ENCODE measurements around the gene PRKCG. TPM values are rescaled to one million over a fixed set of nuclear protein-coding genes. Genes with fewer than 3 reads are reported as not detected.
"Not testable (repeated sequence)": the region's sequence is repeated elsewhere in the genome, so short reads cannot be mapped to it uniquely, and the experiment has no call there.

The PRKCG gene
- total RNA-seq, 1 donor from 2014 or later = 0.51 TPM

DNA sequence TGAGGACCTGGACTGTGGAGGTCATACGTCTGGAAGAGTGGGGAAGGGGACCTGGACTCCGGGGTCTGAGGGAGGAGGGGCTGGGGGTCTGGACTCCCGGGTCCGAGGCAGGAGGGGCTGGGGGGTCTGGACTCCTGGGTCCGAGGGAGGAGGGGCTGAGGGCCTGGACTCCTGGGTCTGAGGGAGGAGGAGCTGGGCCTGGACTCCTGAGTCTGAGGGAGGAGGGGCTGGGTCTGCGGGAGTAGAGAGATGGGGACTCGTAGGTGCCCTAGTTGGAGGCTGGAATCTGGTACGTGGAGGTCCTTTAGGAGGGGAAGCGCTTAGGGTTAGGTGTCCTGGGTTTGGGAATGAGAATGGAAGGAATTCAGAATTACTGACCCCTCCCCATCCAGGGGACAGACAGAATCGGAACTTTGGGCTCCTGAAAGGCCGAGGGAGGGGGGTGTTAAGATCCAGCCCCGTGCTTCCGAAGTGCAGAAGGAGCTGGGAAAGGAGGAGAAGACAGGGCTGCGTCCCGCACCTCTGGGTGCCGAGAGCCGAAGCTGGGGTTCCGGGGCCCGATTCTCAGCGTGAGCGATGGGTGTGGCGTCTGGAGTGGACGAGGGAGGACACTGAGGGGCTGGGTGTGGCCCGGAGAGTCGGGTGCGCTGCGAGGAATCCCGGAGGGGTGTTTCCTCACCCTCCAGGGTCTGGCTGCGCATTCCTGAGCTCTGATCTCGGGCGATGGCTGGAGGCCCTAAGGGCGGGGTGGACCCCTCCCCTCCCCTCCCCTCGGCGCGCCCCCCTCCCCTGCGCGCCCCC lies 13.7 kb upstream of the PRKCG start:
- peak overlapping the region; percentile 72 for H3K4me3 ChIP-seq
- H3K9me3 ChIP-seq (ENCODE audit: low read depth) = no peaks in the 10 kb centered on the region
- H3K27me3 ChIP-seq = no peaks in the 10 kb centered on the region
- H4K20me1 ChIP-seq (ENCODE audit: low read depth) = peaks cover 30% of the 10 kb centered on the region
- Mint-ChIP-seq H3K4me3 (peak overlapping the region; percentile 97), H3K27ac (peak overlapping the region; percentile 100), H3K27me3 (ENCODE audit: insufficient read depth, low read depth) (peaks cover 19% of the 10 kb centered on the region), H3K9me3 (no peaks in the 10 kb centered on the region), H3K4me1 (peaks cover 39% of the 10 kb centered on the region), H3K36me3 (peaks cover 5% of the 10 kb centered on the region)
- no peak overlapping the region for H2AFZ ChIP-seq (replicated peaks)
- no peak for TF ChIP-seq EZH2 (IDR thresholded peaks at IDR 0.05)
- TF ChIP-seq, protein P1, sequence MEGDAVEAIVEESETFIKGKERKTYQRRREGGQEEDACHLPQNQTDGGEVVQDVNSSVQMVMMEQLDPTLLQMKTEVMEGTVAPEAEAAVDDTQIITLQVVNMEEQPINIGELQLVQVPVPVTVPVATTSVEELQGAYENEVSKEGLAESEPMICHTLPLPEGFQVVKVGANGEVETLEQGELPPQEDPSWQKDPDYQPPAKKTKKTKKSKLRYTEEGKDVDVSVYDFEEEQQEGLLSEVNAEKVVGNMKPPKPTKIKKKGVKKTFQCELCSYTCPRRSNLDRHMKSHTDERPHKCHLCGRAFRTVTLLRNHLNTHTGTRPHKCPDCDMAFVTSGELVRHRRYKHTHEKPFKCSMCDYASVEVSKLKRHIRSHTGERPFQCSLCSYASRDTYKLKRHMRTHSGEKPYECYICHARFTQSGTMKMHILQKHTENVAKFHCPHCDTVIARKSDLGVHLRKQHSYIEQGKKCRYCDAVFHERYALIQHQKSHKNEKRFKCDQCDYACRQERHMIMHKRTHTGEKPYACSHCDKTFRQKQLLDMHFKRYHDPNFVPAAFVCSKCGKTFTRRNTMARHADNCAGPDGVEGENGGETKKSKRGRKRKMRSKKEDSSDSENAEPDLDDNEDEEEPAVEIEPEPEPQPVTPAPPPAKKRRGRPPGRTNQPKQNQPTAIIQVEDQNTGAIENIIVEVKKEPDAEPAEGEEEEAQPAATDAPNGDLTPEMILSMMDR (IDR thresholded peaks at IDR 0.05) = no peak
- no peak for TF ChIP-seq EZH2phosphoT487 (IDR thresholded peaks at IDR 0.05)
- peak overlapping the region; percentile 52 for H3K9ac ChIP-seq
- H3K79me2 ChIP-seq (ENCODE audit: low read depth) = peaks cover 32% of the 10 kb centered on the region
- H3K4me1 ChIP-seq = peaks cover 12% of the 10 kb centered on the region
- no peaks in the 10 kb centered on the region for H3K36me3 ChIP-seq
- peak overlapping the region; percentile 73 for H3K27ac ChIP-seq
- peak; percentile 73 for DNase-seq (ENCODE audit: low spot score)
- H3K4me2 ChIP-seq = peak overlapping the region; percentile 94
- H3F3A ChIP-seq (ENCODE audit: low read depth) = peaks cover 32% of the 10 kb centered on the region

DNA sequence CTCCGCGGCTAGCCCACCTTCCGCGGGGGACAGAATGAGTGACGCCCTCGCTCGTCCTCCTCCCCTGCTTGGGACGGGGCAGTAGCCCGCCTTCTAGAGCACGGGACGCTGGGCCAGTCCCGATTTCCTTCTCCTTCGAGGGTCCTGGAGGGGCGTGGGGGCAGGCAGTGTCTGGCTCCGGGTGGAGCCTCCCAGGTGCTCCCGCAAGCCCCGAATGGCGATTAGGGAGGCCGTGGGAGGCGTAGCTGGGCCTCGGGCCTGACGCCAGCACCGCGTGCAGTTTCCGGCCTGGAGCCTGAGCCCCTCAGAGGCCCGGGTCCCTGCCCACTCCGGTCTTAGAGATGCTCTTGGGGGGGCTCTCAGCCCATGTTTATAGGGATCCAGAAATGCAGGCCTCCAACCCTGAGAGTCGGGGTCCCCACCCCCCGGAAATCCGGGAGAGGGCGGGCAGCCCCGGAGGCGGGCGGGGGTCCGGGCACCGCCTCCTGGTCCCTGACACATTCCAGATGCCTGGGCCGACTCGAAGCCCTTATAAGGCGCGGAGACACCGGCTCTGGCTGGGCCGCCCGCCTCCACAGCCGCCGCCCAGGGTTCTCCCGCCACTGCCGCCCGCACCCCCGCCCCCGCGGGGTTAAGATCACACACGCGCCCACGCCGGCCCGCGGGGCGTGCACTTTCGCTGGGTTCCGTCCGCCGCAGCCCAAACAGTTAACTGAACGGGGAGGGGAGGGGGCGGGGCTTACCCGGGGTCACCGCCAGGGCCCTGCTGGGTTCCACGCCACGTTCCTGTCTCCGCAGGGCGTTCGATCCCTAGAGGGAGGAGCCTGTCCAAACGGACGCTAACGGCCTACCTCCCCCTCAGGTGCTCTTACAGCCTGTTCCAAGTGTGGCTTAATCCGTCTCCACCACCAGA lies 12.8 kb upstream of the PRKCG start:
- H3K27ac Mint-ChIP-seq = peak overlapping the region; percentile 97

DNA sequence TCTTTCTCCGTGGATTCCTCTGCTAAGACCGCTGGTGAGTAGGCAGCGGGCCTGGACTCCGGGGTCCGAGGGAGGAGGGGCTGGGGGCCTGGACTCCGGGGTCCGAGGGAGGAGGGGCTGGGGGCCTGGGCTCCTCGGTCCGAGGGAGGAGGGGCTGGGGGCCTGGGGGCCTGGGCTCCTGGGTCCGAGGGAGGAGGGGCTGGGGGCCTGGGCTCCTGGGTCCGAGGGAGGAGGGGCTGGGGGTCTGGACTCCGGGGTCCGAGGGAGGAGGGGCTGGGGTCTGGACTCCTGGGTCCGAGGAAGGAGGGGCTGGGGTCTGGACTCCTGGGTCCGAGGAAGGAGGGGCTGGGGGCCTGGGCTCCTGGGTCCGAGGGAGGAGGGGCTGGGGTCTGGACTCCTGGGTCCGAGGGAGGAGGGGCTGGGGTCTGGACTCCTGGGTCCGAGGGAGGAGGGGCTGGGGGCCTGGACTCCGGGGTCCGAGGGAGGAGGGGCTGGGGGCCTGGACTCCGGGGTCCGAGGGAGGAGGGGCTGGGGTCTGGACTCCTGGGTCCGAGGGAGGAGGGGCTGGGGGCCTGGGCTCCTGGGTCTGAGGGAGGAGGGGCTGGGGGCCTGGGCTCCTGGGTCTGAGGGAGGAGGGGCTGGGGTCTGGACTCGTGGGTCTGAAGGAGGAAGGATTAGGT lies 12.1 kb upstream of the PRKCG start:
- H3K4me1 Mint-ChIP-seq = peaks cover 33% of the 10 kb centered on the region
- H3K9me3 Mint-ChIP-seq; H3K9ac ChIP-seq; H3K36me3 ChIP-seq; H2AFZ ChIP-seq (replicated peaks); H3K27me3 ChIP-seq; DNase-seq (ENCODE audit: low spot score); H3K9me3 ChIP-seq (ENCODE audit: low read depth): not testable (repeated sequence)
- Histone ChIP-seq H3K4me2 (peak overlapping the region; percentile 94), H3K4me3 (peak overlapping the region; percentile 72), H3F3A (ENCODE audit: low read depth) (peaks cover 32% of the 10 kb centered on the region), H3K79me2 (ENCODE audit: low read depth) (peaks cover 32% of the 10 kb centered on the region), H3K4me1 (peaks cover 12% of the 10 kb centered on the region), H4K20me1 (ENCODE audit: low read depth) (peaks cover 33% of the 10 kb centered on the region), H3K27ac (peak overlapping the region; percentile 82)
- H3K4me3 Mint-ChIP-seq = peak overlapping the region; percentile 97
- peaks cover 19% of the 10 kb centered on the region for H3K36me3 Mint-ChIP-seq
- H3K27me3 Mint-ChIP-seq (ENCODE audit: insufficient read depth, low read depth) = peaks cover 19% of the 10 kb centered on the region
- peak overlapping the region; percentile 97 for H3K27ac Mint-ChIP-seq

More for the DNA sequence above, 12.8 kb upstream of the PRKCG start:
- Histone ChIP-seq H2AFZ (replicated peaks) (no peak overlapping the region), H3K4me2 (peak overlapping the region; percentile 94), H3K9ac (peak overlapping the region; percentile 52), H3K36me3 (no peaks in the 10 kb centered on the region), H3K27me3 (no peaks in the 10 kb centered on the region), H3K4me1 (peaks cover 12% of the 10 kb centered on the region), H3K4me3 (peak overlapping the region; percentile 72), H3K9me3 (ENCODE audit: low read depth) (no peaks in the 10 kb centered on the region), H3K27ac (peak overlapping the region; percentile 73), H3F3A (ENCODE audit: low read depth) (peaks cover 32% of the 10 kb centered on the region), H4K20me1 (ENCODE audit: low read depth) (peaks cover 33% of the 10 kb centered on the region), H3K79me2 (ENCODE audit: low read depth) (peaks cover 32% of the 10 kb centered on the region)
- H3K9me3 Mint-ChIP-seq = no peaks in the 10 kb centered on the region
- peaks cover 38% of the 10 kb centered on the region for H3K4me1 Mint-ChIP-seq
- H3K4me3 Mint-ChIP-seq = peak overlapping the region; percentile 97
- TF ChIP-seq, protein P1 (IDR thresholded peaks at IDR 0.05) = peak; percentile 34
- no peak for TF ChIP-seq EZH2phosphoT487 (IDR thresholded peaks at IDR 0.05)
- DNase-seq (ENCODE audit: low spot score) = peak; percentile 92
- peaks cover 12% of the 10 kb centered on the region for H3K36me3 Mint-ChIP-seq
- peaks cover 19% of the 10 kb centered on the region for H3K27me3 Mint-ChIP-seq (ENCODE audit: insufficient read depth, low read depth)
